HPDE6-E6E7 (cell line): Measurements from ENCODE around the gene ZNF792.
"Not testable (repeated sequence)": the region's sequence is repeated elsewhere in the genome, so short reads cannot be mapped to it uniquely, and the experiment has no call there.

Source experiments
- DNase-seq: peaks from one replicate; pipeline ENCODE4 v3.0.0; 2011; ENCODE audit warnings: missing footprints; ENCODE audit errors: extremely low spot score

The ZNF792 gene

GRCh38 chr19:34925278-34925855 is 38.7 kb downstream of the ZNF792 start:
- no peak for DNase-seq

GRCh38 chr19:34920090-34920786 is 43.8 kb downstream of the ZNF792 start:
- DNase-seq: not testable (repeated sequence)

- no peak for DNase-seq
These were observed 45.8 kb downstream of the ZNF792 start for GRCh38 chr19:34918190-34918589.

- DNase-seq: not testable (repeated sequence)
These were observed 46.9 kb downstream of the ZNF792 start for GRCh38 chr19:34917144-34917543.

- DNase-seq: no peak
These were observed 53.3 kb downstream of the ZNF792 start for GRCh38 chr19:34910770-34911169.
